OCI-LY3 (cell line): ENCODE data around the gene ITSN2.

Experiments used
- EZH2phosphoT487 ChIP-seq: fragments of 200-600 bp; shearing (Covaris generic); IDR thresholded peaks from 2 replicates; pipeline ENCODE4 v1.6.1; 2018; ENCODE audit warnings: antibody characterized with exemption, mixed run types, low read depth
- TF ChIP-seq, protein P1 (sequence below): fragments of 200-600, 300-600 bp; sonication (generic); IDR thresholded peaks from 2 replicates; pipeline ENCODE4 v1.5.1; 2014; ENCODE audit warnings: antibody characterized with exemption, low read length, low read depth

DNA sequence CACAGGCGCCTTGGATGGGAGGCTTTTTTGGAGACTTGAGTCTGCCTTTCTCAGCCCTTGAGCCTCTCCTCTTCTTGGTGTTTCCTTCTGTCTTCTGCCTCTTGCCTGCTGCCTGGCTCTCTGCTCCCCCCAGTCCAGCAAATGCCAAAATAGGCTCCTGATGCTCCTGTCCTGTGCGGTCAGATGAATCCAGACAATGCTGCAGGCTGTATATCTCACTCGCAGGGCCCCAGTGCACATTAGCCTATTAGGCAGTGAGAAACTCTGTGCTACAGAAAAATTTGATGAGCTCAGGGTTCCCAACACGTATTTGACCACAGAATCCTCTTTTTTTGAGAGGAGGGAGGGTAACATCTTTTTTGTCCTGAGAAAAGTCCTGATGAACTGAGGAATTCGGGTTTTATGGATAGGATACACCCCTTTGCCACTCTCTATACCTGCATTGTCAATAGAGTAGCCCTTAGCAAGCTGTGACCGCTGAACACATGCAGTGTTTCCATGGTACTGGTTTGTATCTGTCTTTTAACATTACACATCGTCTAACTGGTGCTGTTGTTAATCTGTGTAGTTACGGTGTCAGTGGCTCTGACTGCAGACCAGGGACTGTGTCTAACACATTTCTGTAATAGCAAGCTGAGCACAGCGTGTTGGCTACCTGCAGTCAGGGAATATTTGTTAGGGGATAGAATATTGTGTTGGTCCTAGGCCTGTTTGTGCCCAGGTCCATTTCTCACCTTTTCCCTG, 134.7 kb downstream of the ITSN2 start:
- TF ChIP-seq, protein P1, sequence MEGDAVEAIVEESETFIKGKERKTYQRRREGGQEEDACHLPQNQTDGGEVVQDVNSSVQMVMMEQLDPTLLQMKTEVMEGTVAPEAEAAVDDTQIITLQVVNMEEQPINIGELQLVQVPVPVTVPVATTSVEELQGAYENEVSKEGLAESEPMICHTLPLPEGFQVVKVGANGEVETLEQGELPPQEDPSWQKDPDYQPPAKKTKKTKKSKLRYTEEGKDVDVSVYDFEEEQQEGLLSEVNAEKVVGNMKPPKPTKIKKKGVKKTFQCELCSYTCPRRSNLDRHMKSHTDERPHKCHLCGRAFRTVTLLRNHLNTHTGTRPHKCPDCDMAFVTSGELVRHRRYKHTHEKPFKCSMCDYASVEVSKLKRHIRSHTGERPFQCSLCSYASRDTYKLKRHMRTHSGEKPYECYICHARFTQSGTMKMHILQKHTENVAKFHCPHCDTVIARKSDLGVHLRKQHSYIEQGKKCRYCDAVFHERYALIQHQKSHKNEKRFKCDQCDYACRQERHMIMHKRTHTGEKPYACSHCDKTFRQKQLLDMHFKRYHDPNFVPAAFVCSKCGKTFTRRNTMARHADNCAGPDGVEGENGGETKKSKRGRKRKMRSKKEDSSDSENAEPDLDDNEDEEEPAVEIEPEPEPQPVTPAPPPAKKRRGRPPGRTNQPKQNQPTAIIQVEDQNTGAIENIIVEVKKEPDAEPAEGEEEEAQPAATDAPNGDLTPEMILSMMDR = no peak
- no peak for TF ChIP-seq EZH2phosphoT487
